ENCODE data around the gene CNTN6.

GRCh38 chr3:1079662-1080061, 13.2 kb upstream of the CNTN6 start:
- TF ChIP-seq CTCF (IDR thresholded peaks at IDR 0.05), result no peak
- TF ChIP-seq, protein P1, sequence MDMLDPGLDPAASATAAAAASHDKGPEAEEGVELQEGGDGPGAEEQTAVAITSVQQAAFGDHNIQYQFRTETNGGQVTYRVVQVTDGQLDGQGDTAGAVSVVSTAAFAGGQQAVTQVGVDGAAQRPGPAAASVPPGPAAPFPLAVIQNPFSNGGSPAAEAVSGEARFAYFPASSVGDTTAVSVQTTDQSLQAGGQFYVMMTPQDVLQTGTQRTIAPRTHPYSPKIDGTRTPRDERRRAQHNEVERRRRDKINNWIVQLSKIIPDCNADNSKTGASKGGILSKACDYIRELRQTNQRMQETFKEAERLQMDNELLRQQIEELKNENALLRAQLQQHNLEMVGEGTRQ (IDR thresholded peaks at IDR 0.05; ENCODE audit: borderline replicate concordance, low read depth, low read length), result no peak
- no peak for TF ChIP-seq YY1 (IDR thresholded peaks at IDR 0.05; ENCODE audit: low read depth)
